NCI-H69 (cell line): Measurements from ENCODE around the gene TOMM20.
A peak's percentile ranks its signal among the peaks of the same experiment; 100 is the strongest.

Experiments
- DNase-seq: peaks from one replicate; lab custom pipeline; 2025; lab: John Stamatoyannopoulos, UW

Gene TOMM20

GRCh38 chr1:235134171-235134570, 5.5 kb upstream of the TOMM20 start:
- DNase-seq, result no peak

- DNase-seq, result no peak
These were observed 4.4 kb upstream of the TOMM20 start for GRCh38 chr1:235133086-235133485.

- DNase-seq, result no peak
These were observed 3.3 kb upstream of the TOMM20 start for GRCh38 chr1:235131961-235132360.

GRCh38 chr1:235130766-235131270, 2.2 kb upstream of the TOMM20 start:
- DNase-seq, result no peak

GRCh38 chr1:235129774-235130570, 1.3 kb upstream of the TOMM20 start:
- peak; percentile 4 for DNase-seq

- peak; percentile 60 for DNase-seq
These were observed 743 bp downstream of the TOMM20 start for GRCh38 chr1:235127732-235128455.

- DNase-seq, result peak; percentile 45
These were observed 1.4 kb downstream of the TOMM20 start for GRCh38 chr1:235127203-235127602.

- DNase-seq, result no peak
These were observed 4.0 kb downstream of the TOMM20 start for GRCh38 chr1:235124665-235125064.

GRCh38 chr1:235124111-235124510, 4.5 kb downstream of the TOMM20 start:
- DNase-seq, result no peak

- no peak for DNase-seq
These were observed 6.3 kb downstream of the TOMM20 start for GRCh38 chr1:235122348-235122747.

- no peak for DNase-seq
These were observed 15.3 kb downstream of the TOMM20 start for GRCh38 chr1:235113183-235113917.

- no peak for DNase-seq
These were observed 16.1 kb downstream of the TOMM20 start for GRCh38 chr1:235112297-235113182.

- DNase-seq, result no peak
These were observed 17.5 kb downstream of the TOMM20 start for GRCh38 chr1:235111107-235111506.

GRCh38 chr1:235108876-235109275, 19.8 kb downstream of the TOMM20 start:
- no peak for DNase-seq

- DNase-seq, result no peak
These were observed 20.4 kb downstream of the TOMM20 start for GRCh38 chr1:235108185-235108593.

- DNase-seq, result no peak
These were observed 21.1 kb downstream of the TOMM20 start for GRCh38 chr1:235107368-235108184.

GRCh38 chr1:235106457-235106856, 22.2 kb downstream of the TOMM20 start:
- DNase-seq, result no peak

- peak; percentile 76 for DNase-seq
These were observed 23.3 kb downstream of the TOMM20 start for GRCh38 chr1:235105051-235106043.

GRCh38 chr1:235102993-235103411, 25.6 kb downstream of the TOMM20 start:
- peak; percentile 77 for DNase-seq
